Loucy (cell line): Measurements from ENCODE around the gene CDC42BPB.

Experiments used
- EZH2phosphoT487 ChIP-seq: fragments of 200-600 bp; IDR thresholded peaks from 2 replicates; pipeline ENCODE4 v1.6.1; 2018; ENCODE audit warnings: antibody characterized with exemption, mild to moderate bottlenecking, moderate library complexity, borderline replicate concordance
- TF ChIP-seq, protein P1 (sequence below): fragments of 200-600 bp; sonication (generic); conservative IDR thresholded peaks from 2 replicates; pipeline ENCODE4 v1.5.1; 2014; ENCODE audit warnings: mild to moderate bottlenecking, antibody characterized with exemption, low read length

- TF ChIP-seq, protein P1, sequence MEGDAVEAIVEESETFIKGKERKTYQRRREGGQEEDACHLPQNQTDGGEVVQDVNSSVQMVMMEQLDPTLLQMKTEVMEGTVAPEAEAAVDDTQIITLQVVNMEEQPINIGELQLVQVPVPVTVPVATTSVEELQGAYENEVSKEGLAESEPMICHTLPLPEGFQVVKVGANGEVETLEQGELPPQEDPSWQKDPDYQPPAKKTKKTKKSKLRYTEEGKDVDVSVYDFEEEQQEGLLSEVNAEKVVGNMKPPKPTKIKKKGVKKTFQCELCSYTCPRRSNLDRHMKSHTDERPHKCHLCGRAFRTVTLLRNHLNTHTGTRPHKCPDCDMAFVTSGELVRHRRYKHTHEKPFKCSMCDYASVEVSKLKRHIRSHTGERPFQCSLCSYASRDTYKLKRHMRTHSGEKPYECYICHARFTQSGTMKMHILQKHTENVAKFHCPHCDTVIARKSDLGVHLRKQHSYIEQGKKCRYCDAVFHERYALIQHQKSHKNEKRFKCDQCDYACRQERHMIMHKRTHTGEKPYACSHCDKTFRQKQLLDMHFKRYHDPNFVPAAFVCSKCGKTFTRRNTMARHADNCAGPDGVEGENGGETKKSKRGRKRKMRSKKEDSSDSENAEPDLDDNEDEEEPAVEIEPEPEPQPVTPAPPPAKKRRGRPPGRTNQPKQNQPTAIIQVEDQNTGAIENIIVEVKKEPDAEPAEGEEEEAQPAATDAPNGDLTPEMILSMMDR = no peak
- no peak for TF ChIP-seq EZH2phosphoT487
Measured at GRCh38 chr14:103074729-103075367, 17.5 kb upstream of the CDC42BPB start.
